SK-N-SH treated with all-trans-retinoic acid at 6 μM for 48 hours (cell line): ENCODE results near the gene CASP2.

ENCODE experiments used
- PATZ1 ChIP-seq: fragments of 250-450 bp; sonication (Bioruptor Pico); IDR thresholded peaks from 2 replicates; pipeline ENCODE4 v1.8.0; 2020; ENCODE audit warnings: mild to moderate bottlenecking, moderate library complexity, borderline replicate concordance
- RARB ChIP-seq: fragments of 250-450 bp; sonication (Bioruptor Pico); IDR thresholded peaks from 2 replicates; pipeline ENCODE4 v1.8.0; 2021; ENCODE audit warnings: mild to moderate bottlenecking, moderate library complexity
- TSHZ2 ChIP-seq: fragments of 250-450 bp; sonication (Bioruptor Pico); IDR thresholded peaks from 2 replicates; pipeline ENCODE4 v1.5.0; 2020; ENCODE audit warnings: mild to moderate bottlenecking, moderate library complexity
- ZFP3 ChIP-seq: fragments of 250-450 bp; sonication (Bioruptor Pico); IDR thresholded peaks from 2 replicates; pipeline ENCODE4 v1.5.0; 2020; ENCODE audit warnings: mild to moderate bottlenecking, moderate library complexity
- ZNF565 ChIP-seq: fragments of 450-650 bp; formaldehyde crosslinking; conservative IDR thresholded peaks from 2 replicates; pipeline ENCODE4 v1.5.0; 2020; ENCODE audit warnings: low read depth, mild to moderate bottlenecking, moderate library complexity

- TF ChIP-seq ZFP3 (CRISPR knock-in tag) (no peak), PATZ1 (no peak), RARB (no peak), ZNF565 (CRISPR knock-in tag) (no peak), TSHZ2 (CRISPR knock-in tag) (no peak)
Measured at GRCh38 chr7:143318661-143319060, 30.5 kb downstream of the CASP2 start.
